Measurements from ENCODE around the gene APOE. TPM values are rescaled to one million over a fixed set of nuclear protein-coding genes. Genes with fewer than 3 reads are reported as not detected.

The APOE gene
- total and polyA plus RNA-seq, 2 of the 13 experiments (the other 11 are each of a cell fraction or from before 2014, with no cell fraction given): 1,328 to 1,470 TPM

DNA sequence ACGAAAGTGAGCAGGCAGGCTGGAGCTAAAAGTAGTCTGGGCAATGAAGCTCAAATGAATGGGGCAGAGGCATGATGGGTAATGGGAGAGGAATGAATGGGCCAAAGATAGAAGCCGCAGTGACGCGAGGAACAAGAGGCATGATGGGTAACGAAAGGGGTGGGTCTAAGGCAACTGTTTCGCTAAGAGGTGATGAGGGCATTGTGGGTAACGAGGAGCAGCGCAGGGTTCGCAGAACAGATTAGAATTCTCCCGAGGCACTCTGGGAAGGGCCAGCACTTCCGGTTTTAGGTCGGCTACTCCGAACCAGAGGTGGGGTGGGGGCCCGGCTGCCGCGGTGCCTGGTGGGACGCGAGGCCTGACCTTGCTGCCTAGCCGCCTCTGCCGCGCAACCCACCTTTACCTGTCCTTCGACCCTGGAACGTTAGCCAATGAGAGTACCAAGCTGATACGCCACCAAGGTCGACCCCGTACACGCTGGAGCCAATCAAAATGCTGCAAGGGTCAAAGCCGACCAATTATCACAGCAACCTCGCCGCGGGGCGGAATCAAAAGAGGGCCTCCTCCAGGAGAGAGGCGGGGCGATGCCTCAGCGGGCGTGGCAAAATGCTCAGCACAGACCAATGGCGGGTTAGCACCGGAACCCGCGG lies 15.1 kb upstream of the APOE start (continued):
- TF ChIP-seq, protein P1, sequence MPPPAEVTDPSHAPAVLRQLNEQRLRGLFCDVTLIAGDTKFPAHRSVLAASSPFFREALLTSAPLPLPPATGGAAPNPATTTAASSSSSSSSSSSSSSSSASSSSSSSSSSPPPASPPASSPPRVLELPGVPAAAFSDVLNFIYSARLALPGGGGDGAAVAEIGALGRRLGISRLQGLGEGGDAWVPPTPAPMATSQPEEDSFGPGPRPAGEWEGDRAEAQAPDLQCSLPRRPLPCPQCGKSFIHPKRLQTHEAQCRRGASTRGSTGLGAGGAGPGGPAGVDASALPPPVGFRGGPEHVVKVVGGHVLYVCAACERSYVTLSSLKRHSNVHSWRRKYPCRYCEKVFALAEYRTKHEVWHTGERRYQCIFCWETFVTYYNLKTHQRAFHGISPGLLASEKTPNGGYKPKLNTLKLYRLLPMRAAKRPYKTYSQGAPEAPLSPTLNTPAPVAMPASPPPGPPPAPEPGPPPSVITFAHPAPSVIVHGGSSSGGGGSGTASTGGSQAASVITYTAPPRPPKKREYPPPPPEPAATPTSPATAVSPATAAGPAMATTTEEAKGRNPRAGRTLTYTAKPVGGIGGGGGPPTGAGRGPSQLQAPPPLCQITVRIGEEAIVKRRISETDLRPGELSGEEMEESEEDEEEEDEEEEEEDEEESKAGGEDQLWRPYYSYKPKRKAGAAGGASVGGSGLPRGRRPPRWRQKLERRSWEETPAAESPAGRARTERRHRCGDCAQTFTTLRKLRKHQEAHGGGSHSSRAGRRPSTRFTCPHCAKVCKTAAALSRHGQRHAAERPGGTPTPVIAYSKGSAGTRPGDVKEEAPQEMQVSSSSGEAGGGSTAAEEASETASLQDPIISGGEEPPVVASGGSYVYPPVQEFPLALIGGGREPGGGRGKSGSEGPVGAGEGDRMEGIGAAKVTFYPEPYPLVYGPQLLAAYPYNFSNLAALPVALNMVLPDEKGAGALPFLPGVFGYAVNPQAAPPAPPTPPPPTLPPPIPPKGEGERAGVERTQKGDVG (CRISPR knock-in tag; IDR thresholded peaks at IDR 0.05; ENCODE audit: borderline replicate concordance): no peak
- TF ChIP-seq RCOR2 (CRISPR knock-in tag; IDR thresholded peaks at IDR 0.05) (0 out of 2 replicates have a peak, but pooled peaks have one; percentile 2), SAFB2 (CRISPR knock-in tag; IDR thresholded peaks at IDR 0.05; ENCODE audit: borderline replicate concordance, low read depth) (no peak), ZNF737 (CRISPR knock-in tag; IDR thresholded peaks at IDR 0.05; ENCODE audit: borderline replicate concordance) (no peak), PPARG (CRISPR knock-in tag; conservative IDR thresholded peaks at IDR 0.05) (no peak), FLYWCH1 (CRISPR knock-in tag; IDR thresholded peaks at IDR 0.05) (no peak), MXD4 (CRISPR knock-in tag; IDR thresholded peaks at IDR 0.05) (no peak), THYN1 (CRISPR knock-in tag; IDR thresholded peaks at IDR 0.05; ENCODE audit: borderline replicate concordance, low read depth) (no peak), ZSCAN25 (CRISPR knock-in tag; IDR thresholded peaks at IDR 0.05) (peak; percentile 18; the same call in 1 of the 2 replicates), ZBTB7B (CRISPR knock-in tag; IDR thresholded peaks at IDR 0.05) (no peak), HNRNPH1 (optimal IDR thresholded peaks at IDR 0.05; ENCODE audit: low read depth, low read length) (no peak), SP140L (CRISPR knock-in tag; IDR thresholded peaks at IDR 0.05; ENCODE audit: borderline replicate concordance) (no peak), ZBTB8A (CRISPR knock-in tag; IDR thresholded peaks at IDR 0.05; ENCODE audit: borderline replicate concordance, low read depth) (no peak)
- TF ChIP-seq, protein P2, sequence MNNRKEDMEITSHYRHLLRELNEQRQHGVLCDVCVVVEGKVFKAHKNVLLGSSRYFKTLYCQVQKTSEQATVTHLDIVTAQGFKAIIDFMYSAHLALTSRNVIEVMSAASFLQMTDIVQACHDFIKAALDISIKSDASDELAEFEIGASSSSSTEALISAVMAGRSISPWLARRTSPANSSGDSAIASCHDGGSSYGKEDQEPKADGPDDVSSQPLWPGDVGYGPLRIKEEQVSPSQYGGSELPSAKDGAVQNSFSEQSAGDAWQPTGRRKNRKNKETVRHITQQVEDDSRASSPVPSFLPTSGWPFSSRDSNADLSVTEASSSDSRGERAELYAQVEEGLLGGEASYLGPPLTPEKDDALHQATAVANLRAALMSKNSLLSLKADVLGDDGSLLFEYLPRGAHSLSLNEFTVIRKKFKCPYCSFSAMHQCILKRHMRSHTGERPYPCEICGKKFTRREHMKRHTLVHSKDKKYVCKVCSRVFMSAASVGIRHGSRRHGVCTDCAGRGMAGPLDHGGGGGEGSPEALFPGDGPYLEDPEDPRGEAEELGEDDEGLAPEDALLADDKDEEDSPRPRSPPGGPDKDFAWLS (CRISPR knock-in tag; IDR thresholded peaks at IDR 0.05; ENCODE audit: borderline replicate concordance): no peak
- TF ChIP-seq, protein P3, sequence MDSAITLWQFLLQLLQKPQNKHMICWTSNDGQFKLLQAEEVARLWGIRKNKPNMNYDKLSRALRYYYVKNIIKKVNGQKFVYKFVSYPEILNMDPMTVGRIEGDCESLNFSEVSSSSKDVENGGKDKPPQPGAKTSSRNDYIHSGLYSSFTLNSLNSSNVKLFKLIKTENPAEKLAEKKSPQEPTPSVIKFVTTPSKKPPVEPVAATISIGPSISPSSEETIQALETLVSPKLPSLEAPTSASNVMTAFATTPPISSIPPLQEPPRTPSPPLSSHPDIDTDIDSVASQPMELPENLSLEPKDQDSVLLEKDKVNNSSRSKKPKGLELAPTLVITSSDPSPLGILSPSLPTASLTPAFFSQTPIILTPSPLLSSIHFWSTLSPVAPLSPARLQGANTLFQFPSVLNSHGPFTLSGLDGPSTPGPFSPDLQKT (CRISPR knock-in tag; IDR thresholded peaks at IDR 0.05; ENCODE audit: borderline replicate concordance): no peak
- TF ChIP-seq, protein P4, sequence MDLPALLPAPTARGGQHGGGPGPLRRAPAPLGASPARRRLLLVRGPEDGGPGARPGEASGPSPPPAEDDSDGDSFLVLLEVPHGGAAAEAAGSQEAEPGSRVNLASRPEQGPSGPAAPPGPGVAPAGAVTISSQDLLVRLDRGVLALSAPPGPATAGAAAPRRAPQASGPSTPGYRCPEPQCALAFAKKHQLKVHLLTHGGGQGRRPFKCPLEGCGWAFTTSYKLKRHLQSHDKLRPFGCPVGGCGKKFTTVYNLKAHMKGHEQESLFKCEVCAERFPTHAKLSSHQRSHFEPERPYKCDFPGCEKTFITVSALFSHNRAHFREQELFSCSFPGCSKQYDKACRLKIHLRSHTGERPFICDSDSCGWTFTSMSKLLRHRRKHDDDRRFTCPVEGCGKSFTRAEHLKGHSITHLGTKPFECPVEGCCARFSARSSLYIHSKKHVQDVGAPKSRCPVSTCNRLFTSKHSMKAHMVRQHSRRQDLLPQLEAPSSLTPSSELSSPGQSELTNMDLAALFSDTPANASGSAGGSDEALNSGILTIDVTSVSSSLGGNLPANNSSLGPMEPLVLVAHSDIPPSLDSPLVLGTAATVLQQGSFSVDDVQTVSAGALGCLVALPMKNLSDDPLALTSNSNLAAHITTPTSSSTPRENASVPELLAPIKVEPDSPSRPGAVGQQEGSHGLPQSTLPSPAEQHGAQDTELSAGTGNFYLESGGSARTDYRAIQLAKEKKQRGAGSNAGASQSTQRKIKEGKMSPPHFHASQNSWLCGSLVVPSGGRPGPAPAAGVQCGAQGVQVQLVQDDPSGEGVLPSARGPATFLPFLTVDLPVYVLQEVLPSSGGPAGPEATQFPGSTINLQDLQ (CRISPR knock-in tag; IDR thresholded peaks at IDR 0.05): peak; percentile 96
- TF ChIP-seq, protein P5, sequence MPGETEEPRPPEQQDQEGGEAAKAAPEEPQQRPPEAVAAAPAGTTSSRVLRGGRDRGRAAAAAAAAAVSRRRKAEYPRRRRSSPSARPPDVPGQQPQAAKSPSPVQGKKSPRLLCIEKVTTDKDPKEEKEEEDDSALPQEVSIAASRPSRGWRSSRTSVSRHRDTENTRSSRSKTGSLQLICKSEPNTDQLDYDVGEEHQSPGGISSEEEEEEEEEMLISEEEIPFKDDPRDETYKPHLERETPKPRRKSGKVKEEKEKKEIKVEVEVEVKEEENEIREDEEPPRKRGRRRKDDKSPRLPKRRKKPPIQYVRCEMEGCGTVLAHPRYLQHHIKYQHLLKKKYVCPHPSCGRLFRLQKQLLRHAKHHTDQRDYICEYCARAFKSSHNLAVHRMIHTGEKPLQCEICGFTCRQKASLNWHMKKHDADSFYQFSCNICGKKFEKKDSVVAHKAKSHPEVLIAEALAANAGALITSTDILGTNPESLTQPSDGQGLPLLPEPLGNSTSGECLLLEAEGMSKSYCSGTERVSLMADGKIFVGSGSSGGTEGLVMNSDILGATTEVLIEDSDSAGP (CRISPR knock-in tag; IDR thresholded peaks at IDR 0.05; ENCODE audit: borderline replicate concordance): peak; percentile 85

All from HepG2 (cell line).